Measurements from ENCODE around the gene RBM19.

DNA sequence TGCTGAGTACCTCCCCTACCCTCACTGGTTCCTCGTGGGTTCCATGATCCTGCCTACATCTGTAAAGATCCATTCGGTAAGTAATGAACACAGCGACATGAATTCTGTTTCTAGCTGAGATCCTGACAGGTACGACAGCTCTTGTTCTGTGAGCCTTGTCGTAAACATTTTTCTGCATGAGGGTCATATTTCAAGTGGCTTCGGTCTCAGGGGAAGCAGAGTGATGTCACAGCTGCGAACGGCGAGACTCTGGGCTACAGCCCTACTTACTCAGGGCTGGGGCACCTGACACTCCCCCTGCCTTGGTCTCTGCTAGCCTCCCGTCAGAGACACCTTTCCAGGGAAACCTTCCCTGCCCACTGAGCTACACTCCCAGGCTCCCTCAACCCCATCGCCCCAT is 85.8 kb downstream of the RBM19 start:
- TF ChIP-seq, protein P1, sequence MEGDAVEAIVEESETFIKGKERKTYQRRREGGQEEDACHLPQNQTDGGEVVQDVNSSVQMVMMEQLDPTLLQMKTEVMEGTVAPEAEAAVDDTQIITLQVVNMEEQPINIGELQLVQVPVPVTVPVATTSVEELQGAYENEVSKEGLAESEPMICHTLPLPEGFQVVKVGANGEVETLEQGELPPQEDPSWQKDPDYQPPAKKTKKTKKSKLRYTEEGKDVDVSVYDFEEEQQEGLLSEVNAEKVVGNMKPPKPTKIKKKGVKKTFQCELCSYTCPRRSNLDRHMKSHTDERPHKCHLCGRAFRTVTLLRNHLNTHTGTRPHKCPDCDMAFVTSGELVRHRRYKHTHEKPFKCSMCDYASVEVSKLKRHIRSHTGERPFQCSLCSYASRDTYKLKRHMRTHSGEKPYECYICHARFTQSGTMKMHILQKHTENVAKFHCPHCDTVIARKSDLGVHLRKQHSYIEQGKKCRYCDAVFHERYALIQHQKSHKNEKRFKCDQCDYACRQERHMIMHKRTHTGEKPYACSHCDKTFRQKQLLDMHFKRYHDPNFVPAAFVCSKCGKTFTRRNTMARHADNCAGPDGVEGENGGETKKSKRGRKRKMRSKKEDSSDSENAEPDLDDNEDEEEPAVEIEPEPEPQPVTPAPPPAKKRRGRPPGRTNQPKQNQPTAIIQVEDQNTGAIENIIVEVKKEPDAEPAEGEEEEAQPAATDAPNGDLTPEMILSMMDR (IDR thresholded peaks at IDR 0.05; ENCODE audit: low read length), result no peak
- TF ChIP-seq EZH2phosphoT487 (IDR thresholded peaks at IDR 0.05; ENCODE audit: low read length), result no peak
